ENCODE results near the gene CST11. TPM values are rescaled to one million over a fixed set of nuclear protein-coding genes. Genes with fewer than 3 reads are reported as not detected.

CST11 gene
- total and polyA plus RNA-seq, 2 donors (not counting 3 experiments of a cell fraction or from before 2014, with no cell fraction given), result not detected

DNA sequence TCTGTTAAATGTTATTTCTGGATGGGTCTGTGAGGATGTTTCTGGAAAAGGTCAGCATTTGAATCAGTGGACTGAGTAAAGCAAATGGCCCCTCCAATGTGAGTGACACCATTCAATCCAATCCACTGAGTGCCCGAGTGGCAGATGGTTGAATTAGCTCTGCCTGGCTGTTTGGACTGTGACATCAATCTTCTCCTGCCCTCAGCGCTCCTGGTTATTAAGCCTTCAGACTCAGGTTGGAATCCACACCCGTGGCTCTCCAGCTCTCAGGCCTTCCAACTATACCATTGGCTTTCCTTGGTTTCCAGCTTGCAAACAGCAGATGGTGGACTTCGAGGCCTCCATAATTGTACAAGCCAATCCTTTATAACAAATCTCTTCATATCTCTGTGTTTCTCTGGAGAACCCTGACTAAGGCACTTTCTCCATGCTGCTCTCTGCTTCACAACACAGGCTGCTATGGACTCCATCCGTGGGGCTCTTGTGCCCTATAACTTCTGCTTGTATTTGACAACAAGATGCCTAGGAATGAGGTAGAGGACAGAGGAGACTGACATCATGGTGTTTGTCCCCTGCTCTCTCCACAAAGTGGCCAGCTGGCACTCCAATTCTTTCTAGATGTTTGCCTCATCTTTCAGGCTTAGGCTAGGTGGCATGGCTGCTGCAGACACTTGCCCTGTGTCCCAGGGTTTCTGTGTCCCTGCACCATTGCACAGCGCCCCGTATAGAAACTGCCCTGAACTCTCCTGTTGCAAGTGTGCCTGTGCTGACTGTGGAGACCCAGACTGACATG is 18.0 kb downstream of the CST11 start:
- no peak overlapping the region for H3K4me2 ChIP-seq (ENCODE audit: insufficient read depth, low read length)
- DNase-seq (ENCODE audit: low read depth, low spot score) (no peak), FAIRE-seq (no peak)
- H3K4me3 ChIP-seq (replicated peaks in 1 of 3; ENCODE audit: insufficient read depth in 1 of 3, low read depth in 1 of 3, low read length in 3 of 3), result no peak overlapping the region
- H3K27me3 ChIP-seq (ENCODE audit: control insufficient read depth in 2 of 2, insufficient read depth in 2 of 2, low read length in 2 of 2), result peaks cover 0 to 6% of the 10 kb centered on the region in 2 experiments
- H3K4me1 ChIP-seq (ENCODE audit: control insufficient read depth, extremely low read depth, insufficient read depth, low read length), result no peaks in the 10 kb centered on the region
- no peaks in the 10 kb centered on the region for H3K9me3 ChIP-seq (replicated peaks; ENCODE audit: control insufficient read depth, insufficient read depth, low read length)
- CTCF ChIA-PET, result no interaction called here
- no peak overlapping the region for H3K9ac ChIP-seq (replicated peaks; ENCODE audit: extremely low read depth, insufficient read depth, low read length)
- H3K79me2 ChIP-seq (ENCODE audit: control insufficient read depth, insufficient read depth, low read length), result no peaks in the 10 kb centered on the region
- dilution Hi-C loops (cut with MboI; ENCODE audit: extremely low pct_ligation_motif_present, low sequenced_read_pairs) (no loop called here), intact Hi-C loops (cut with micrococcal nuclease) (no loop called here)
- H4K20me1 ChIP-seq (replicated peaks; ENCODE audit: control insufficient read depth, extremely low read depth, insufficient read depth, low read length), result no peaks in the 10 kb centered on the region
- no peak overlapping the region for H3K27ac ChIP-seq (ENCODE audit: insufficient read depth, low read depth, low read length)
- no peaks in the 10 kb centered on the region for H3K36me3 ChIP-seq (ENCODE audit: control insufficient read depth in 2 of 2, extremely low read depth in 1 of 2, insufficient read depth in 2 of 2, low read length in 2 of 2)
- no TSS peak for BruUV-seq (replicated peaks)
- no peak for TF ChIP-seq JUN (IDR thresholded peaks at IDR 0.05; ENCODE audit: borderline replicate concordance, insufficient read depth, insufficient read length, low read depth)
- no peaks in the 10 kb centered on the region for H3K9me1 ChIP-seq (replicated peaks; ENCODE audit: control insufficient read depth, extremely low read depth, insufficient read depth, low read length)
- no peak overlapping the region for H2AFZ ChIP-seq (ENCODE audit: low read depth, low read length)
- POLR2A ChIA-PET, result no interaction called here

DNA sequence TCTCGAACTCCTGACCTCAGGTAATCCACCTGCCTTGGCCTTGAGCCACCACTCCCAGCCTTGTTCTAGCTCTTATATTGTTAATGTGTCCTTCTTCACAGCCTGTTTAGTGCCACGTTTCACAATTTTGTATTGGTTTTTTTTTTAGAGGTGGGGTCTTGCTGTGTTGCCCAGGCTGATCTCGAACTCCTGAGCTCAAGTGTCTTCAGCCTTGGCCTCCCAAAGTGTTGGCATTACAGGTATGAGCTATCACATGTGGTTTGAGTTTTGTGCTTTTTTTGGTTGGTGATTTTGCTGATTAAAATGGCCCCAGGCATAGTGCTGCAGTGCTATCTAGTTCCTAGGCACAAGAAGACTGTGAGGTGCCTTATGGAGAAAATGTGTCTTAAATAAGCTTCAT is 19.0 kb downstream of the CST11 start:
- H3K9me3 ChIP-seq (replicated peaks; ENCODE audit: control insufficient read depth, insufficient read depth, low read length), result no peaks in the 10 kb centered on the region
- H4K20me1 ChIP-seq (replicated peaks; ENCODE audit: control insufficient read depth, extremely low read depth, insufficient read depth, low read length), result no peaks in the 10 kb centered on the region
- no peaks in the 10 kb centered on the region for H3K9me1 ChIP-seq (replicated peaks; ENCODE audit: control insufficient read depth, extremely low read depth, insufficient read depth, low read length)
- ChIA-PET CTCF (interaction anchor here (1.2 kb wide), 1 partner anchor 10 kb away, joined by 4 read pairs; no protein-coding TSS in a partner anchor), POLR2A (no interaction called here)
- TF ChIP-seq EZH2 (IDR thresholded peaks at IDR 0.05; ENCODE audit: borderline replicate concordance, low read depth, low read length, severe bottlenecking), result no peak
- TF ChIP-seq POLR2AphosphoS5 (IDR thresholded peaks at IDR 0.05; ENCODE audit: insufficient read depth, low read depth, low read length), result no peak
- no peak for TF ChIP-seq MYC (IDR thresholded peaks at IDR 0.05; ENCODE audit: low read depth, low read length)
- no peak for TF ChIP-seq POLR2A (IDR thresholded peaks at IDR 0.05; ENCODE audit: low read depth, low read length)
- no peak for TF ChIP-seq JUN (IDR thresholded peaks at IDR 0.05; ENCODE audit: borderline replicate concordance, insufficient read depth, insufficient read length, low read depth)
- no peak for TF ChIP-seq FOS (IDR thresholded peaks at IDR 0.05; ENCODE audit: borderline replicate concordance, insufficient read depth, low read length)
- no TSS peak for BruUV-seq (replicated peaks)
- H3K36me3 ChIP-seq (ENCODE audit: control insufficient read depth in 2 of 2, extremely low read depth in 1 of 2, insufficient read depth in 2 of 2, low read length in 2 of 2), result no peaks in the 10 kb centered on the region
- intact Hi-C loops (cut with micrococcal nuclease) (no loop called here), dilution Hi-C loops (cut with MboI; ENCODE audit: extremely low pct_ligation_motif_present, low sequenced_read_pairs) (no loop called here)
- no peak overlapping the region for H2AFZ ChIP-seq (ENCODE audit: low read depth, low read length)
- H3K4me2 ChIP-seq (ENCODE audit: insufficient read depth, low read length), result no peak overlapping the region
- no peak overlapping the region for H3K4me3 ChIP-seq (replicated peaks in 1 of 3; ENCODE audit: insufficient read depth in 1 of 3, low read depth in 1 of 3, low read length in 3 of 3)
- FAIRE-seq (no peak), DNase-seq (ENCODE audit: low read depth, low spot score) (no peak)
- no peaks in the 10 kb centered on the region for H3K4me1 ChIP-seq (ENCODE audit: control insufficient read depth, extremely low read depth, insufficient read depth, low read length)
- H3K27ac ChIP-seq (ENCODE audit: insufficient read depth, low read depth, low read length), result no peak overlapping the region
- H3K79me2 ChIP-seq (ENCODE audit: control insufficient read depth, insufficient read depth, low read length), result no peaks in the 10 kb centered on the region
- no peak overlapping the region for H3K9ac ChIP-seq (replicated peaks; ENCODE audit: extremely low read depth, insufficient read depth, low read length)
- peaks cover 0 to 6% of the 10 kb centered on the region in 2 experiments for H3K27me3 ChIP-seq (ENCODE audit: control insufficient read depth in 2 of 2, insufficient read depth in 2 of 2, low read length in 2 of 2)
